HepG2 (cell line): ENCODE measurements around the gene LRRC28. TPM values are rescaled to one million over a fixed set of nuclear protein-coding genes. Genes with fewer than 3 reads are reported as not detected.

Source experiments
- ATAC-seq: fragments of 200-7000 bp; cut with Tn5 transposase; 3 replicates; pipeline ENCODE4 v1.9.1; 2020; ENCODE audit warnings: mild to moderate bottlenecking, moderate library complexity
- BruUV-seq: library from RNA; stranded (reverse); fragments of 400-500 nt; replicated peaks from 2 replicates; lab custom pipeline; 2021; lab: Mats Ljungman, UMichigan
- CTCF ChIA-PET: fragments of 300-600 bp; formaldehyde crosslinking; extraction: SDS; loops from one replicate; lab custom pipeline; 2021; ENCODE audit warnings: low total read pairs, inconsistent platforms, low intra/inter-chr PET ratio; lab: Yijun Ruan, JAX
- POLR2A ChIA-PET: fragments of 350-600 bp; sonication (Branson Sonifier 250); formaldehyde crosslinking; loops from one replicate; lab custom pipeline; 2020; ENCODE audit warnings: antibody characterized with exemption, inconsistent platforms; lab: Yijun Ruan, JAX
- DNase-seq: peaks from one replicate; pipeline ENCODE4 v3.0.0-alpha.2; 2015; ENCODE audit warnings: low spot score
- FAIRE-seq: peaks from 3 replicates; lab custom pipeline; 2011; peaks lifted over from hg19 to GRCh38; lab: Jason Lieb, UNC
- H2AFZ ChIP-seq: one replicate; pipeline ENCODE4 v1.6.1; 2011; ENCODE audit warnings: low read length, inconsistent platforms
- H3K27ac ChIP-seq: fragments of 300-600 bp; 3 replicates; pipeline ENCODE4 v1.8.0; 2011; ENCODE audit warnings: mixed run types, mild to moderate bottlenecking, mixed read lengths, low read length, inconsistent platforms; ENCODE audit not compliant: insufficient read depth; ENCODE audit errors: extremely low read length
- H3K27me3 ChIP-seq, 2 experiments: fragments of 200-600 bp in 1 of 2; 2 replicates in 1 of 2; 3 replicates in 1 of 2; pipeline versions ENCODE4 v1.6.0 to v1.8.0; 2011; ENCODE audit warnings: low read length in 2 of 2, mild to moderate bottlenecking in 2 of 2, moderate library complexity in 2 of 2, inconsistent platforms in 1 of 2; ENCODE audit not compliant: insufficient read depth in 2 of 2, control insufficient read depth in 1 of 2
- H3K36me3 ChIP-seq, 2 experiments: fragments of 200-600 bp in 1 of 2; replicated peaks in 1 of 2; 2 replicates in 1 of 2; 3 replicates in 1 of 2; pipeline versions ENCODE4 v1.5.1 to v1.8.0; 2011; ENCODE audit warnings: low read length in 2 of 2, inconsistent platforms in 1 of 2; ENCODE audit not compliant: insufficient read depth in 2 of 2, control insufficient read depth in 1 of 2
- H3K4me1 ChIP-seq: 2 replicates; pipeline ENCODE4 v1.5.1; 2012; ENCODE audit warnings: low read length, inconsistent platforms; ENCODE audit not compliant: insufficient read depth
- H3K4me2 ChIP-seq: 2 replicates; pipeline ENCODE4 v1.6.0; 2011; ENCODE audit warnings: low read depth, low read length, inconsistent platforms
- H3K4me3 ChIP-seq, 3 experiments: fragments of 200-600 bp in 1 of 3; sonication (generic), shearing (Covaris generic) in 1 of 3; replicated peaks in 1 of 3; 2 replicates each; pipeline ENCODE4 v1.5.1; 2011 to 2016; ENCODE audit warnings: low read length in 3 of 3, inconsistent platforms in 2 of 3, low read depth in 2 of 3, mild to moderate bottlenecking in 2 of 3, control low read depth in 1 of 3, mixed read lengths in 1 of 3; ENCODE audit not compliant: insufficient read depth in 1 of 3
- H3K79me2 ChIP-seq: one replicate; pipeline ENCODE4 v1.6.1; 2011; ENCODE audit warnings: low read length, inconsistent platforms; ENCODE audit not compliant: insufficient read depth
- H3K9ac ChIP-seq: 2 replicates; pipeline ENCODE4 v1.6.0; 2011; ENCODE audit warnings: mild to moderate bottlenecking, low read depth, low read length, inconsistent platforms; ENCODE audit not compliant: insufficient read depth
- H3K9me3 ChIP-seq: 2 replicates; pipeline ENCODE4 v1.5.1; 2012; ENCODE audit warnings: mild to moderate bottlenecking, low read length
- H4K20me1 ChIP-seq: 2 replicates; pipeline ENCODE4 v1.6.0; 2011; ENCODE audit warnings: inconsistent platforms, mild to moderate bottlenecking, low read length, moderate library complexity; ENCODE audit not compliant: insufficient read depth
- AKNA ChIP-seq: sonication (generic); formaldehyde crosslinking; IDR thresholded peaks from 2 replicates; pipeline ENCODE4 v1.4.0; 2020; ENCODE audit warnings: missing genetic modification reagents, borderline replicate concordance
- CBX5 ChIP-seq: sonication (generic); formaldehyde crosslinking; IDR thresholded peaks from 2 replicates; pipeline ENCODE4 v1.4.0; 2020; ENCODE audit warnings: missing genetic modification reagents, borderline replicate concordance
- HHEX ChIP-seq: IDR thresholded peaks from 2 replicates; pipeline ENCODE4 v1.6.1; 2016; ENCODE audit warnings: control low read depth
- JUND ChIP-seq: sonication (generic); formaldehyde crosslinking; IDR thresholded peaks from 2 replicates; pipeline ENCODE4 v1.8.0; 2022; ENCODE audit warnings: mild to moderate bottlenecking, missing genetic modification reagents
- MATR3 ChIP-seq: sonication (generic); formaldehyde crosslinking; IDR thresholded peaks from 2 replicates; pipeline ENCODE4 v1.4.0; 2020; ENCODE audit warnings: missing genetic modification reagents
- MED13 ChIP-seq: sonication (generic); formaldehyde crosslinking; IDR thresholded peaks from 2 replicates; pipeline ENCODE4 v1.5.0; 2020; ENCODE audit warnings: missing genetic modification reagents
- ZNF691 ChIP-seq: sonication (generic); formaldehyde crosslinking; IDR thresholded peaks from 2 replicates; pipeline ENCODE4 v1.4.0; 2020; ENCODE audit warnings: missing genetic modification reagents, low read depth, mild to moderate bottlenecking, borderline replicate concordance
- WGBS: methylation state at CpG from one replicate; pipeline ENCODE4 v1.1.6; 2017; ENCODE audit warnings: low lambda C conversion rate; 5-methylcytosine and 5-hydroxymethylcytosine counted together
- in situ Hi-C: cut with HindIII; loops from 2 replicates; pipeline ENCODE4 v1.10.0; 2017; ENCODE audit warnings: low pct_unique_long_range_greater_than_20kb; ENCODE audit not compliant: extremely low pct_ligation_motif_present
- intact Hi-C: fragments of 100-400 bp; cut with micrococcal nuclease; formaldehyde crosslinking; loops from one replicate; pipeline ENCODE4 v1.10.0; 2022; ENCODE audit not compliant: unreplicated experiment
- polyA plus RNA-seq, 8 experiments: library from polyadenylated mRNA; depleted of rRNA in 3 of 8; stranded (reverse) in 7 of 8; unstranded in 1 of 8; fragments of >200 nt; fragmentation: Illumina TruSeq in 4 of 8; extraction: Trizol in 4 of 8; gene quantifications; 2 replicates each; pipeline versions ENCODE4 v1.2.1 to v1.2.3, GENCODE V29; 2011 to 2016; ENCODE audit warnings: low read depth in 4 of 8, missing spikeins in 1 of 8, mixed read lengths in 1 of 8; ENCODE audit not compliant: insufficient read depth in 1 of 8
- total RNA-seq, 5 experiments: library from RNA; depleted of rRNA; stranded (reverse); fragments of >200 nt; fragmentation: Illumina TruSeq; extraction: Trizol; gene quantifications; 2 replicates each; pipeline ENCODE4 v1.2.3, GENCODE V29; 2016; ENCODE audit warnings: low read depth in 1 of 5
- TF ChIP-seq, protein P1 (sequence below): sonication (generic); formaldehyde crosslinking; IDR thresholded peaks from 2 replicates; pipeline ENCODE4 v1.8.1; 2023; ENCODE audit warnings: mild to moderate bottlenecking, missing genetic modification reagents
- TF ChIP-seq, protein P2 (sequence below), 2 experiments: sonication (generic) in 1 of 2; formaldehyde crosslinking in 1 of 2; IDR thresholded peaks; 2 replicates each; pipeline versions ENCODE4 v1.4.0 to v1.6.1; 2016 to 2020; ENCODE audit warnings: borderline replicate concordance in 1 of 2, low read depth in 1 of 2, mild to moderate bottlenecking in 1 of 2, missing genetic modification reagents in 1 of 2

The LRRC28 gene
- total and polyA plus RNA-seq, 2 of the 13 experiments (the other 11 are each of a cell fraction or from before 2014, with no cell fraction given): 17.5 to 21.3 TPM

- TF ChIP-seq MATR3 (CRISPR knock-in tag): no peak
- TF ChIP-seq, all 625 proteins: peak for 23
Observed at GRCh38 chr15:99249270-99249841, 1.9 kb upstream of the LRRC28 start, which contains the start of gene TTC23 (continued).

- in situ Hi-C loops (loop anchor here (25.0 kb wide), 2 partner anchors 887 to 1087 kb away; partner anchors contain the start of gene ADAMTS17), intact Hi-C loops (no loop called here)
- DNase-seq: no peak
- WGBS: under 1% methylated on average over 4 of the region's 4 CpGs
- peaks cover 45% of the 10 kb centered on the region for H3K4me1 ChIP-seq
- H3K79me2 ChIP-seq: peaks cover 28% of the 10 kb centered on the region
- H3K9me3 ChIP-seq: no peaks in the 10 kb centered on the region
- no peak overlapping the region for H2AFZ ChIP-seq
- no peak for ATAC-seq
- peak overlapping the region; percentile 92 for H3K9ac ChIP-seq
- ChIA-PET CTCF (no interaction called here), POLR2A (interaction anchor here (2.6 kb wide), 1 partner anchor 13 kb away, joined by 16 read pairs; no protein-coding TSS in a partner anchor)
- H3K36me3 ChIP-seq: no peaks in the 10 kb centered on the region
- H3K27ac ChIP-seq: peak overlapping the region; percentile 98
- H3K4me2 ChIP-seq: peak overlapping the region; percentile 97
- H3K27me3 ChIP-seq: no peaks in the 10 kb centered on the region; a peak in 1 of 5 replicates
- BruUV-seq: no TSS peak
- no peaks in the 10 kb centered on the region for H4K20me1 ChIP-seq
- peak overlapping the region; percentile 72 to 97 (median 78); a peak in 5 of 6 replicates for H3K4me3 ChIP-seq
- FAIRE-seq: no peak
- TF ChIP-seq CBX5 (CRISPR knock-in tag) (no peak), HHEX (CRISPR knock-in tag) (no peak), MED13 (CRISPR knock-in tag) (no peak), JUND (no peak), ZNF691 (no peak), AKNA (CRISPR knock-in tag) (no peak)
- TF ChIP-seq, protein P1, sequence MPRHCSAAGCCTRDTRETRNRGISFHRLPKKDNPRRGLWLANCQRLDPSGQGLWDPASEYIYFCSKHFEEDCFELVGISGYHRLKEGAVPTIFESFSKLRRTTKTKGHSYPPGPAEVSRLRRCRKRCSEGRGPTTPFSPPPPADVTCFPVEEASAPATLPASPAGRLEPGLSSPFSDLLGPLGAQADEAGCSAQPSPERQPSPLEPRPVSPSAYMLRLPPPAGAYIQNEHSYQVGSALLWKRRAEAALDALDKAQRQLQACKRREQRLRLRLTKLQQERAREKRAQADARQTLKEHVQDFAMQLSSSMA (CRISPR knock-in tag): no peak
- TF ChIP-seq, protein P2, sequence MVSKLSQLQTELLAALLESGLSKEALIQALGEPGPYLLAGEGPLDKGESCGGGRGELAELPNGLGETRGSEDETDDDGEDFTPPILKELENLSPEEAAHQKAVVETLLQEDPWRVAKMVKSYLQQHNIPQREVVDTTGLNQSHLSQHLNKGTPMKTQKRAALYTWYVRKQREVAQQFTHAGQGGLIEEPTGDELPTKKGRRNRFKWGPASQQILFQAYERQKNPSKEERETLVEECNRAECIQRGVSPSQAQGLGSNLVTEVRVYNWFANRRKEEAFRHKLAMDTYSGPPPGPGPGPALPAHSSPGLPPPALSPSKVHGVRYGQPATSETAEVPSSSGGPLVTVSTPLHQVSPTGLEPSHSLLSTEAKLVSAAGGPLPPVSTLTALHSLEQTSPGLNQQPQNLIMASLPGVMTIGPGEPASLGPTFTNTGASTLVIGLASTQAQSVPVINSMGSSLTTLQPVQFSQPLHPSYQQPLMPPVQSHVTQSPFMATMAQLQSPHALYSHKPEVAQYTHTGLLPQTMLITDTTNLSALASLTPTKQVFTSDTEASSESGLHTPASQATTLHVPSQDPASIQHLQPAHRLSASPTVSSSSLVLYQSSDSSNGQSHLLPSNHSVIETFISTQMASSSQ (IDR thresholded peaks at IDR 0.05; ENCODE audit: low read depth): no peak
- TF ChIP-seq, protein P2 (CRISPR knock-in tag; IDR thresholded peaks at IDR 0.05; ENCODE audit: borderline replicate concordance): no peak
Observed at GRCh38 chr15:99250001-99250400, 1.3 kb upstream of the LRRC28 start.
